ENCODE data around the gene PTK7.

PTK7 gene

GRCh38 chr6:43086022-43086658, 10.0 kb downstream of the PTK7 start:
- DNase-seq (ENCODE audit: low read depth in 2 of 2), result no peak

DNA sequence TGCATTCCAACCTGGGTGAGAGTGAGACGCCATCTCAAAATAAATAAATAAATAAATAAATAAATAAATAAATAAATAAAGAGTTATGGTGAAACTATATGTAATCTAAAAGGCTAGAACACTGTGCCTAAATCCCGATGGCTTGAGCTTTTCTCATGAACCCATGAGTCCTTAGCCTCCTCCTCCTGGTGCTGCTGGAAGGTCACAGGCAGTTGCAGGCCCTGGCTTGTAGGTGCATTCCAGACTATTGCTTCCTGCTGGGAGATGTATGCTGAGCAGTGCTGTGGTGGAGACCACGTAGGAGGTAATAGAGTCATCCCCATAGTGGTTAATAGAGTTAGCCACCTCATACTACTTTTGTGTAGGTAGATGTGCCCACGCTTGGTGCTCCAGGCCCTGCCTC, 12.5 kb downstream of the PTK7 start:
- no peak for DNase-seq (ENCODE audit: low read depth in 2 of 2)

- DNase-seq (ENCODE audit: low read depth in 2 of 2), result no peak
These were observed 13.4 kb downstream of the PTK7 start for GRCh38 chr6:43089467-43089866.

DNA sequence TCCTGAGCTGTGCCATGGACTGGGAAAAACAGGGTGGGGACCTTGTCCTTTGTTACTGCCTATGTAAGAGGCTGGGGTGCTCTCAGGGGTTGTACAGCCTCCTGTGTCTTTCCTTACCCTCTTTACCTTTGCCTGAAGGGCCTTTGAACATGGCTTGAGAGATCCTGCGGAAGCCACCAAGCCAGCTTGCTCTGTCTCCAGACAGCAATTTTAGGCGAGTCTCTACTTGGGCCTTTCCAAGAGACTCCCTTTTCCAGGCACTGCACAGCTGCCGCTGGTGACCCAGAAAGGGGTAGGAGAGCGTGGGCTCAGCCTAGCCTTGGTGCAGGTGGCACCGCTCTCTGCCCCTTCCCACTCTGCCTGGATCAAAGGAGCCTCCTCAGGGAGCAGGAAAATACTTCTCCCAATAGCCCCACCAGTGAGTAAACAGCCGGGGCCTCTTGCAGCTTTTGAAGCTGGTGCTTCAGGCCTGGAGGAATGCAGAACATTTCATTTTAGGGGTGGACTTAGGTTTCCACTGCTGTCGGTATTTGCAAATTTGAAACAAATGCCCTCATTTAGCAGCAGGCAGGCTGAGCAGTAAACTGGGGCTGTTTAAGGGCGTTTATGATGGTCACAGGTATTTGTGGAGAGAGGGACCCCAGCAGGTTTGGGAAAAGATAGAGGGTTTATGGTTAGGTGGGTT, 13.9 kb downstream of the PTK7 start:
- no peak for DNase-seq (ENCODE audit: low read depth in 2 of 2)

GRCh38 chr6:43090559-43090956, 14.4 kb downstream of the PTK7 start:
- no peak for DNase-seq (ENCODE audit: low read depth in 2 of 2)

DNA sequence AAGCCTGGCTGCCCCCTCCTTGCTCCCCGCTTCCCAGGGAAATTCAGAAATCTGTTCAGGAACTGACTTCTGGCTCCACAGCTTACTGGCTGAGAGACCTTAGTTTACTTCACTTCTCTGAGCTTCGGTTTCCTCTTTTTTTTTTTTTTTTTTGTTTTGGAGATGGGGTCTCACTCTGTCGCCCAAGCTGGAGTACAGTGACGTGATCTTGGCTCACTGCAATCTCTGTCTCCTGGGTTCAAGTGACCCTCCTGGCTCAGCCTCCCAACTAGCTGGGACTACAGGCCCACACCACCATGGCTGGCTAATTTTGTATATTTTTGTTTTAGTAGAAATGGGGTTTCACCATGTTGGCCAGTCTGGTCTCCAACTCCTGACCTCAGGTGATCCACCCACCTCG, 14.9 kb downstream of the PTK7 start:
- DNase-seq (ENCODE audit: low read depth in 2 of 2), result no peak

DNA sequence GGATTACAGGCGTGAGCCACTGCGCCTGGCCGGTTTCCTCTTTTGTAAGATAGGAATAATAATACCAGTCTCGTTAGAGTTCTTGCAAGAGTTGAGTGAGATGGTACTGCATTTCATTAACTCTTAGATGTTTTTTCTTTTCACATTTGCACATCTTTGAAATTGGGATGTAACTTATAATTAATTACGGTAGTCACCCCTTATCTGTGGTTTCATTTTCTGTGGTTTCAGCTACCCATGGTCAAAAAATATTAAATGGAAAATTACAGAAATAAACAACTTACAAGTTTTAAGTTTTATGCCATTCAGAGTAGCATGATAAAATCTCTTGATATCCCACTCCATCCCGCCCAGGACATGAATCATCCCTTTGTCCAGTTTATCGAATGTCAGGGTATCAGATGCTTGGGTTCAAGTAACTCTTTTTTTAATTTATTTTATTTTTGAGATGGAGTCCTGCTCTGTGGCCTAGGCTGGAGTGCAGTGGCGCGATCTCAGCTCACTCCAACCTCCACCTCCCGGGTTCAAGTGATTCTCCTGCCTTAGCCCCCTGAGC, 15.4 kb downstream of the PTK7 start:
- no peak for DNase-seq (ENCODE audit: low read depth in 2 of 2)

DNA sequence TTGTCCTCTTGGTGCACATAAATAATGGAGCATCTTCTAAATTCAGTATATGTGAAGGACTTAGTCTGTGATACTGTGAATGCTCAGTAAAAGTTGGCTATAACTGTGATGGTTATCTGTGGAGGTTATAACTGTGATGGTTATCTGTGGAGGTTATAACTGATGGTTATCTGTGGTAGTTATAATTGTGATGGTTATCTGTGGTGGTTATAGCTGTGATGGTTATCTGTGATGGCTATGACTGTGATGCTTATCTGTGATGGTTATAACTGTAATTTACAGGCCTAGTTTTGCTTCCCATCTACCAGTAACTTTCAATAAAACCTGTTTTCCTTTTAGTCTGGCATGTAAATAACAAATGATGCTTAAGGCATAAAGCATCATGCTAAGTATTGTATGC, 16.5 kb downstream of the PTK7 start:
- no peak for DNase-seq (ENCODE audit: low read depth in 2 of 2)

DNA sequence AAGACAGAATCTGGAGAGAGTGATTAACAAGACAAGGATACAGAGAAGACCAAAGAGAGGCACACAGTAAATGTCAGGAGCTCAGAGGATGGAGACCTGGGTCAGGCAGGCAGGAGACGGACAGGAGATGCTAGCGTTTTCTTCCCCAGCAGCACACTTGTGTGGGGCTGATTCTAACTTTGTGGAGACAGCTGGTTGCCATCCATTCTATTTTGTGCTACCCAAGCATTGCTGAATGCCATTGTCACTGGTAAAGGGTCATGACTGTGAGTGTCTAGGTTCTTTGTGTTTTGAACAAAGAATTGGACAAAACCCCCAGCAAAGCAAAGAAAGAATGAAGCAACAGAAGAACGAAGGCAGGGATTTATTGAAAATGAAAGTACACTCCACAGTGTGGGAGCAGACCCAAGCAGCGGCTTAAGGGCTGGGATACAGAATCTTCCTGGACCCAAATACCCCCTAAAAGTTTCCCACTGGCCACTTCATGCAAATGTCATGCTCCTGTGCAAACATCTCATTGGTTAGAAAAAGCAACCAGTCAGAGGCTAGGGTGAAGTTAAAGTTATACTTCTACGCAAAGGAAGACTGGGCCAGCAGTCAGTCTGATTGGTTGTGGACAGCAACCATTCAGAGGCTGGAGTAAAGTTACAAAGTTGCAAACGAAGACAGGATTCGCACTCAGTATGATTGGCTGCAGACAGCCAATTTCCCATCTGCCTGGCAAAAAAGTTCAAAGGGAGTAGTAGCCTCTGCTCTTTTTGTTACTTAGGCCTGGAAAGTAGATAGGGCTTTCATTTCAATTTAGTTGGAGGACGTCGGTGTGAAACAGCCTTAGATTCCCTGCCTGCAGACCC, 17.5 kb downstream of the PTK7 start:
- DNase-seq (ENCODE audit: low read depth in 2 of 2), result no peak

GRCh38 chr6:43095939-43096338, 19.8 kb downstream of the PTK7 start:
- DNase-seq (ENCODE audit: low read depth in 2 of 2), result no peak

GRCh38 chr6:43096451-43097097, 20.5 kb downstream of the PTK7 start:
- DNase-seq (ENCODE audit: low read depth in 2 of 2), result no peak

DNA sequence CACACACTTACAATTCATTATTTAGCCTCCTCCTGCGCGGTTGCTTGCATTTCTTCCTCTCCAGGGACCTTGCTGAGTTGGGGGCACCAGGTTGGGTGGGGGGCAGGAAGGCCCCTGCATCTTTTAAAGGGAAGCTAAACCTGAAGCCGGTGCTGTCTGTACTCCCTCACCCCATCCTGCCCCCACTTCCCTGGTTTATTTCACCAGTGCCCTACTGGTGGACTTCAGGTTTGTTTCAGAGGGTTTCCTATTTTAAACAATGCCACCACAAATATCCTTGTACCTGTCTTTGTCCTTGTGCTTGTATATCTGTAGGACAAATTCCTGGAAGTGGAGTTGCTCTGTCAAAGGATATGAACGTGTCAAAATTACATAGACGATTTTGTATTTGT, 21.0 kb downstream of the PTK7 start:
- no peak for DNase-seq (ENCODE audit: low read depth in 2 of 2)

- no peak for DNase-seq (ENCODE audit: low read depth in 2 of 2)
These were observed 21.4 kb downstream of the PTK7 start for GRCh38 chr6:43097502-43097901.

GRCh38 chr6:43101497-43101896, 25.4 kb downstream of the PTK7 start:
- DNase-seq (ENCODE audit: low read depth in 2 of 2), result no peak

- DNase-seq (ENCODE audit: low read depth in 2 of 2), result no peak
These were observed 27.3 kb downstream of the PTK7 start for GRCh38 chr6:43103253-43103876.

GRCh38 chr6:43105538-43106222, 29.6 kb downstream of the PTK7 start:
- DNase-seq (ENCODE audit: low read depth in 2 of 2), result no peak

GRCh38 chr6:43107344-43108062, 31.4 kb downstream of the PTK7 start:
- DNase-seq (ENCODE audit: low read depth in 2 of 2), result no peak

GRCh38 chr6:43113431-43114260, 37.5 kb downstream of the PTK7 start:
- DNase-seq (ENCODE audit: low read depth in 2 of 2), result no peak

DNA sequence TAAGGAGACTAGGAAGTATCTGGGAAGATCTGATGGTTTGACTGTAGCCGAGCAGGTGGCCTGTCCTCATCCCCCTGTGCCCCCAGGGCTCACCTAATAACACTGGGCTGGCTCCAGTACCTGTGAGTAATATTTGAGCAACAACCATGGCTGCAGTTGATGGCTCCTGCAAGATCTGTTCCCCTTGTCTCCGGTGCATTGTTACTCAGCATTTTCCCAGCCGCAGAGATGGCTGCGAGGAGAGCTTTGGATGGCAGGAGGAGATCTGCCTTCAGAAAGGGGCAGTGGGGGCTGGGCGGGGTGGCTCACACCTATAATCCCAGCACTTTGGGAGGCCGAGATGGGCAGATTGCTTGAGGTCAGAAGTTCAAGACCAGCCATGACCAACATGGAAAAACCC, 39.3 kb downstream of the PTK7 start:
- DNase-seq (ENCODE audit: low read depth in 2 of 2), result no peak
